Tibial nerve (tissue), 4 donors: ENCODE data around the gene GPR137B. TPM values are rescaled to one million over a fixed set of nuclear protein-coding genes. Genes with fewer than 3 reads are reported as not detected.

ENCODE experiments used
- DNase-seq, 2 donors: peaks; one replicate each; pipeline ENCODE4 v3.0.0-alpha.2; 2019; ENCODE audit warnings: low spot score in 2 of 2
- H3K27ac ChIP-seq, 4 donors: fragments of 200-600 bp; sonication (generic) in 3 of 4; one replicate each; pipeline ENCODE4 v1.5.1; 2017 to 2019; ENCODE audit warnings: mild to moderate bottlenecking in 1 of 4
- H3K27me3 ChIP-seq, 2 donors: fragments of 200-600 bp; sonication (generic) in 1 of 2; one replicate each; pipeline versions ENCODE4 v1.5.1 to v1.6.0; 2017 to 2019
- H3K36me3 ChIP-seq, 3 donors: fragments of 200-600 bp; sonication (generic); one replicate each; pipeline ENCODE4 v1.5.1; 2018 to 2019
- H3K4me1 ChIP-seq, 4 donors: fragments of 200-600 bp; sonication (generic) in 3 of 4; one replicate each; pipeline ENCODE4 v1.5.1; 2017 to 2019
- H3K4me3 ChIP-seq, 4 donors: fragments of 200-600 bp; sonication (generic) in 3 of 4; one replicate each; pipeline ENCODE4 v1.5.1; 2017 to 2019; ENCODE audit warnings: mild to moderate bottlenecking in 1 of 4, moderate library complexity in 1 of 4
- H3K9me3 ChIP-seq, 4 donors: fragments of 200-600 bp; sonication (generic) in 3 of 4; one replicate each; pipeline ENCODE4 v1.5.1; 2017 to 2019
- EP300 ChIP-seq, 2 donors: sonication (generic); formaldehyde crosslinking; IDR thresholded peaks; one replicate each; pipeline ENCODE4 v1.6.1; 2017; ENCODE audit warnings: antibody characterized with exemption in 2 of 2, mild to moderate bottlenecking in 1 of 2
- POLR2A ChIP-seq, 2 donors: fragments of 450-650 bp; IDR thresholded peaks; one replicate each; pipeline ENCODE4 v1.6.1; 2017; ENCODE audit warnings: antibody characterized with exemption in 2 of 2, mild to moderate bottlenecking in 2 of 2, moderate library complexity in 2 of 2
- WGBS, 2 donors: methylation state at CpG; one replicate each; pipeline ENCODE4 v1.1.5; 2018; 5-methylcytosine and 5-hydroxymethylcytosine counted together
- total RNA-seq, 4 donors: library from RNA; depleted of rRNA; stranded (reverse); fragments of >200 nt; gene quantifications; one replicate each; pipeline ENCODE4 v1.1.0, GENCODE V29; 2016
- TF ChIP-seq, protein P1 (sequence below), 5 experiments: fragments of 200-600 bp in 3 of 5; fragments of 450-650 bp in 2 of 5; sonication (generic) in 3 of 5; IDR thresholded peaks; one replicate each; pipeline ENCODE4 v1.5.1; 2016 to 2019; ENCODE audit warnings: antibody characterized with exemption in 5 of 5, mild to moderate bottlenecking in 3 of 5, moderate library complexity in 2 of 5

The GPR137B gene
- total RNA-seq, 4 donors from 2014 or later, result 51.1 to 94.8 (median 74.0) TPM

DNA sequence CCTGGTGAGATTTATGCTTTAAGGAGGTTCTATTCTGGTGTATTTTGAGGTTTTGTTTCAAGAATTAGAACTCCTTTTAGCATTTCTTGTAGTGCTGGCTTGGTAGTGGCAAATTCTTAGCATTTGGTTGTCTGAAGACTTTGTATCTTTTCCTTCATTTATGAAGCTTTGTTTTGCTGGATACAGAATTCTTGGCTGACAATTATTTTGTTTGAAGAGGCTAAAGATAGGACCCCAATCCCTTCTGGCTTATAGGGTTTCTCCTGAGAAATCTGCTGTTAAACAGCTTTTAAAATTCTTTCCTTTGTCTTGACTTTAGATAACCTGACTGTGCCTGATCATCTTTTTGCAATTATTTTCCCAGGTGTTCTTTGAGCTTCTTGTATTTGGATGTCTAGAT lies 58.6 kb downstream of the GPR137B start:
- Histone ChIP-seq H3K4me1 (peaks cover 0 to 10% (median 0%) of the 10 kb centered on the region in 4 donors), H3K36me3 (peaks cover 0 to 85% (median 0%) of the 10 kb centered on the region in 3 donors), H3K27ac (no peak overlapping the region), H3K4me3 (no peak overlapping the region), H3K9me3 (peaks cover 0 to 61% (median 8%) of the 10 kb centered on the region in 4 donors), H3K27me3 (no peaks in the 10 kb centered on the region)
- no peak for TF ChIP-seq EP300 (IDR thresholded peaks at IDR 0.05)
- no peak for TF ChIP-seq POLR2A (IDR thresholded peaks at IDR 0.05)
- TF ChIP-seq, protein P1, sequence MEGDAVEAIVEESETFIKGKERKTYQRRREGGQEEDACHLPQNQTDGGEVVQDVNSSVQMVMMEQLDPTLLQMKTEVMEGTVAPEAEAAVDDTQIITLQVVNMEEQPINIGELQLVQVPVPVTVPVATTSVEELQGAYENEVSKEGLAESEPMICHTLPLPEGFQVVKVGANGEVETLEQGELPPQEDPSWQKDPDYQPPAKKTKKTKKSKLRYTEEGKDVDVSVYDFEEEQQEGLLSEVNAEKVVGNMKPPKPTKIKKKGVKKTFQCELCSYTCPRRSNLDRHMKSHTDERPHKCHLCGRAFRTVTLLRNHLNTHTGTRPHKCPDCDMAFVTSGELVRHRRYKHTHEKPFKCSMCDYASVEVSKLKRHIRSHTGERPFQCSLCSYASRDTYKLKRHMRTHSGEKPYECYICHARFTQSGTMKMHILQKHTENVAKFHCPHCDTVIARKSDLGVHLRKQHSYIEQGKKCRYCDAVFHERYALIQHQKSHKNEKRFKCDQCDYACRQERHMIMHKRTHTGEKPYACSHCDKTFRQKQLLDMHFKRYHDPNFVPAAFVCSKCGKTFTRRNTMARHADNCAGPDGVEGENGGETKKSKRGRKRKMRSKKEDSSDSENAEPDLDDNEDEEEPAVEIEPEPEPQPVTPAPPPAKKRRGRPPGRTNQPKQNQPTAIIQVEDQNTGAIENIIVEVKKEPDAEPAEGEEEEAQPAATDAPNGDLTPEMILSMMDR (IDR thresholded peaks at IDR 0.05), result no peak
- DNase-seq, result no peak

DNA sequence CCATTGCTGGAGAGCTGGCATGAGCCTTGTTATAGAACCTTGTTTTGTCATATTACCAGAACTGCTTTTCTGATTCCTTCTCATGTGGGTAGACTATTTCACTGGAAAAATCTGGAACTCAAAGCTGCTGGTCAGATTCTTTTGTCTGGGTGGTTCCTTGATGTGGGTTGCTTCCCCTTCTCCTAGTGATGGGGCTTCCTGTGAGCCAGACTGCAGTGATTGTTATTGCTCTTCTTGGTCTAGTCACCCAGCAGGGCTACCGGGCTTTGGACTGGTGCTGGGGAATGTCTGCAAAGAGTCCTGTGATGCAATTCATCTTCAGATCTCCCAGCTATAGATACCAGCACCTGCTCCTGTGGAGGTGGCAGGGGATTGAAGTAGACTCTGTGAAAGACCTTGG lies 59.4 kb downstream of the GPR137B start:
- no peak for TF ChIP-seq POLR2A (IDR thresholded peaks at IDR 0.05)
- TF ChIP-seq EP300 (IDR thresholded peaks at IDR 0.05), result no peak
- TF ChIP-seq, protein P1 (IDR thresholded peaks at IDR 0.05), result no peak
- H3K27me3 ChIP-seq, result no peaks in the 10 kb centered on the region
- no peak overlapping the region for H3K27ac ChIP-seq
- peaks cover 0 to 12% (median 0%) of the 10 kb centered on the region in 4 donors for H3K4me1 ChIP-seq
- WGBS, 2 donors, result 100% methylated on average over 1 of the region's 1 CpG
- H3K36me3 ChIP-seq, result peaks cover 0 to 84% (median 0%) of the 10 kb centered on the region in 3 donors
- no peak overlapping the region for H3K4me3 ChIP-seq
- H3K9me3 ChIP-seq, result peaks cover 0 to 56% (median 8%) of the 10 kb centered on the region in 4 donors
- no peak for DNase-seq

DNA sequence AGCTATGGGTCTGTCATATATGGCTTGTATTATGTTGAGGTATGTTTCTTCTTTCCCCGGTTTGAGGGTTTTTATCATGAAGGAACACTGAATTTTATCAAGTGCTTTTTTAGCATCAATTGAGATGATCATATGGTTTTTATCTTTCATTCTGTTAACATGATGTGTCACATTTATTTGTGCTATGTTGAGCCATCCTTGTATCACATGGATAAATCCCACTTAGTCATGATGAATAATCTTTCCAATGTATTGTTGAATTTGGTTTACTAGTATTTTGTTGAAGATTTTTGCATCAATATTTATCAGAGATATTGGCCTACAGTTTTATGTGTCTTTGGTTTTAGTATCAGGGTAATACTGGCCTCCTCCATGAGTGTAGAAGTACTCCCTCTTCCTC lies 61.7 kb downstream of the GPR137B start:
- no peak for DNase-seq
- peaks cover 0 to 39% (median 8%) of the 10 kb centered on the region in 4 donors for H3K9me3 ChIP-seq
- no peak overlapping the region for H3K27ac ChIP-seq
- no peak for TF ChIP-seq POLR2A (IDR thresholded peaks at IDR 0.05)
- no peak for TF ChIP-seq EP300 (IDR thresholded peaks at IDR 0.05)
- TF ChIP-seq, protein P1 (IDR thresholded peaks at IDR 0.05), result no peak
- no peak overlapping the region for H3K4me3 ChIP-seq
- no peaks in the 10 kb centered on the region for H3K27me3 ChIP-seq
- H3K36me3 ChIP-seq, result peaks cover 0 to 66% (median 0%) of the 10 kb centered on the region in 3 donors
- 91 to 98% methylated on average over 1 of the region's 1 CpG for WGBS, 2 donors
- peaks cover 0 to 19% (median 0%) of the 10 kb centered on the region in 4 donors for H3K4me1 ChIP-seq

GRCh38 chr1:236204656-236205055 lies 62.3 kb downstream of the GPR137B start:
- Histone ChIP-seq H3K4me3 (no peak overlapping the region), H3K9me3 (peaks cover 0 to 34% (median 8%) of the 10 kb centered on the region in 4 donors), H3K4me1 (peaks cover 0 to 19% (median 0%) of the 10 kb centered on the region in 4 donors), H3K27me3 (no peaks in the 10 kb centered on the region), H3K27ac (no peak overlapping the region), H3K36me3 (peaks cover 0 to 67% (median 0%) of the 10 kb centered on the region in 3 donors)
- no peak for DNase-seq
- TF ChIP-seq, protein P1 (IDR thresholded peaks at IDR 0.05), result no peak
- no peak for TF ChIP-seq POLR2A (IDR thresholded peaks at IDR 0.05)
- no peak for TF ChIP-seq EP300 (IDR thresholded peaks at IDR 0.05)
- WGBS, 2 donors, result 64 to 72% methylated on average over 3 of the region's 3 CpGs

DNA sequence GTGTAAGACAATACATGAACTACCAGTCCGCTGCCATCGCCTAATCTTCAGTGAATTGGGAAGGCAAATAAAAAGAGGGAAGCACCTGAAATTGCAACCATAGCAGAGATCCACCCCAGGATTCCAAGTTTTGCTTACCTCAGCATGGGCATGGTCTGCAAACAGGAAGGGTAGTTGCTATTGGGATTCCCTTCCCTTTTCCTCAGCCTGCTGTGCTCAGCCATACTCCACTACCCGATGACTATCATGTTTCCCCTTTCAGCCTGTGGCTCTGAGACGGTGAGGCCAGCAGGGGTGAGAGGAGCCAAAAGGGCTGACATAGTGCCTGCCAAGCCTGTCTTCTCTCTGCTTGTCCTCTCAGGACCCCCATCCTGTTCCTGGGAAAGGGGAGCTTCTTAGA lies 64.2 kb downstream of the GPR137B start:
- no peak for TF ChIP-seq POLR2A (IDR thresholded peaks at IDR 0.05)
- TF ChIP-seq EP300 (IDR thresholded peaks at IDR 0.05), result peak in 1 of 2 donors; percentile 78
- H3K27ac ChIP-seq, result peak overlapping the region in 2 of 4 donors; percentile 36 to 51
- no peak overlapping the region for H3K4me3 ChIP-seq
- peak in 1 of 2 donors; percentile 17 for DNase-seq
- H3K9me3 ChIP-seq, result peaks cover 0 to 15% (median 2%) of the 10 kb centered on the region in 4 donors
- H3K36me3 ChIP-seq, result peaks cover 0 to 64% (median 0%) of the 10 kb centered on the region in 3 donors
- peaks cover 0 to 19% (median 0%) of the 10 kb centered on the region in 4 donors for H3K4me1 ChIP-seq
- H3K27me3 ChIP-seq, result no peaks in the 10 kb centered on the region
- 55 to 57% methylated on average over 4 of the region's 4 CpGs for WGBS, 2 donors
